ENCODE data around the gene GRK1. TPM values are rescaled to one million over a fixed set of nuclear protein-coding genes. Genes with fewer than 3 reads are reported as not detected.
A peak's percentile ranks its signal among the peaks of the same experiment; 100 is the strongest.

The GRK1 gene
- total RNA-seq, 1 donor from 2014 or later = 0.34 TPM

DNA sequence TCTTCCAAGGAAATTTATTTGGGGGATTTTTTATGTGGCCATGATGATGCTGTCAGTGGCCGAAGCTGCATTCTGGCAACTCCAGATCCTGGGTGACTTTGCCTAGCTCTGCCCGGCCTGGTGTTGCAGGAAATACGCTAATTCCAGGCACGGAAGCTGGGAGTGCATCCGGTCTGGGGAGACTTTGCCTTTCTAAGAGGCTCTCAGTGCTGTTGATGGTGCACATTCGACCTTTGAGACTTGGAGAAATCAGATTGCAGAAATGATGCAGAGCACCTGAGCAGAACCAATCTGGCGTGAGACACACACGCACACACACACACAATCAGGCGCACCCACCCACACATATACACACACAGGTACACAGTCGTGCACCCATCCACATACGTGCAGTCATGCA is 86.2 kb downstream of the GRK1 start:
- peaks cover 4% of the 10 kb centered on the region for H3K9me3 Mint-ChIP-seq

GRCh38 chr13:113754242-113754641 is 87.2 kb downstream of the GRK1 start:
- Mint-ChIP-seq H3K36me3 (no peaks in the 10 kb centered on the region), H3K4me1 (peaks cover 3% of the 10 kb centered on the region), H3K9me3 (peaks cover 4% of the 10 kb centered on the region), H3K27ac (no peak overlapping the region), H3K27me3 (ENCODE audit: low read depth) (peaks cover 23% of the 10 kb centered on the region), H3K4me3 (no peak overlapping the region)
- DNase-seq (ENCODE audit: low spot score in 2 of 2, unreplicated experiment in 2 of 2) = no peak
- TF ChIP-seq, protein P1, sequence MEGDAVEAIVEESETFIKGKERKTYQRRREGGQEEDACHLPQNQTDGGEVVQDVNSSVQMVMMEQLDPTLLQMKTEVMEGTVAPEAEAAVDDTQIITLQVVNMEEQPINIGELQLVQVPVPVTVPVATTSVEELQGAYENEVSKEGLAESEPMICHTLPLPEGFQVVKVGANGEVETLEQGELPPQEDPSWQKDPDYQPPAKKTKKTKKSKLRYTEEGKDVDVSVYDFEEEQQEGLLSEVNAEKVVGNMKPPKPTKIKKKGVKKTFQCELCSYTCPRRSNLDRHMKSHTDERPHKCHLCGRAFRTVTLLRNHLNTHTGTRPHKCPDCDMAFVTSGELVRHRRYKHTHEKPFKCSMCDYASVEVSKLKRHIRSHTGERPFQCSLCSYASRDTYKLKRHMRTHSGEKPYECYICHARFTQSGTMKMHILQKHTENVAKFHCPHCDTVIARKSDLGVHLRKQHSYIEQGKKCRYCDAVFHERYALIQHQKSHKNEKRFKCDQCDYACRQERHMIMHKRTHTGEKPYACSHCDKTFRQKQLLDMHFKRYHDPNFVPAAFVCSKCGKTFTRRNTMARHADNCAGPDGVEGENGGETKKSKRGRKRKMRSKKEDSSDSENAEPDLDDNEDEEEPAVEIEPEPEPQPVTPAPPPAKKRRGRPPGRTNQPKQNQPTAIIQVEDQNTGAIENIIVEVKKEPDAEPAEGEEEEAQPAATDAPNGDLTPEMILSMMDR (IDR thresholded peaks at IDR 0.05; ENCODE audit: unreplicated experiment) = no peak

More for the DNA sequence above, 86.2 kb downstream of the GRK1 start:
- H3K27ac Mint-ChIP-seq = no peak overlapping the region
- peaks cover 17% of the 10 kb centered on the region for H3K27me3 Mint-ChIP-seq (ENCODE audit: low read depth)
- no peaks in the 10 kb centered on the region for H3K4me1 Mint-ChIP-seq
- no peaks in the 10 kb centered on the region for H3K36me3 Mint-ChIP-seq
- DNase-seq (ENCODE audit: low spot score in 2 of 2, unreplicated experiment in 2 of 2) = no peak
- no peak overlapping the region for H3K4me3 Mint-ChIP-seq
- TF ChIP-seq, protein P1 (IDR thresholded peaks at IDR 0.05; ENCODE audit: unreplicated experiment) = no peak

DNA sequence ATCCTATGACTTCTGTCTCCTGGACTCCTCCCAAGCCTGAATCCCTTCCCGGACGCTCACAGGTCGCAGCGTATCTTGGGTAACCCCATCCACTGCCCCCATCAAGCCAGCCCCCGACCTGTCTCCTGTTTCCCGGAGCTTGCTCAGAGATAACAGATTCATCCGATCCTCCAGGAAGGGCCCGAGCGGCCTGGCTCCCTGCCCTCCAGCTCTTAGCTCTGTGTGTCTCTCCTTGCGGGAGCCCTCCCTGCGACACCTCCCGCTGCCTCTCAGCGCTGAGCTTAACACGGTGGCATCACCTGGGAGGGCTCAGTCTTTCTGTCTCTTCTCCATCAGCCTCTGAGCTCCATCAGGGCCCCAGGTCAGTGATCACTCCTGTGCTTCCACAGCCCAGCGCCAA is 87.7 kb downstream of the GRK1 start:
- DNase-seq (ENCODE audit: low spot score in 2 of 2, unreplicated experiment in 2 of 2) = no peak
- TF ChIP-seq, protein P1 (IDR thresholded peaks at IDR 0.05; ENCODE audit: unreplicated experiment) = no peak
- peaks cover 8% of the 10 kb centered on the region for H3K4me1 Mint-ChIP-seq
- H3K27me3 Mint-ChIP-seq (ENCODE audit: low read depth) = peaks cover 27% of the 10 kb centered on the region
- H3K9me3 Mint-ChIP-seq = peaks cover 4% of the 10 kb centered on the region
- no peak overlapping the region for H3K27ac Mint-ChIP-seq
- H3K36me3 Mint-ChIP-seq = no peaks in the 10 kb centered on the region
- no peak overlapping the region for H3K4me3 Mint-ChIP-seq

DNA sequence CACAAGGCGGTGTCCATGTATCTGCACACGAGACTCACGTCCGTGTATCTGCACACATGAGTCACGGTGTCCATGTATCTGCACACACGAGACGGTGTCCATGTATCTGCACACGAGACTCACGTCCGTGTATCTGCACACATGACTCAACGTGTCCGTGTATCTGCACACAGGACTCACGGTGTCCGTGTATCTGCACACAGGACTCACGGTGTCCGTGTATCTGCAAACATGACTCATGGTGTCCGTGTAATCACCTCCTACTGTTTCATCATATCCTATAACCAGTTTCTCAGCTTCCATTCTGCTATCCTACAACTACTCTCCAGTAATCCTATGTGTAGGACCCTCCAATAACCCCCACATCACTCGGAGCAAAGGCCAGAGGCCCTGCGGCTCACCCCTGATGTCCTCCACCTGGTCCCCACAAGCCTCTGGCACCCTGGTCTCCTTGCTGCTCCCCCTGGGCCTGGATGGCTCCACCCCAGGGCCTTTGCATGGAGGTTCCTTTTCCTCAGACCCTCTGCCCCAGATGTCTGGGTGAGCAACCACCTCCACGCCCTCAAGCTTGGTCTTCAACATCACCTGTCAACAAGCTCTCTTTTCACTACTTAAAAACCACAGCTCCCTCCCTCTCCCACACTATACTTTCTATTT is 89.5 kb downstream of the GRK1 start:
- Mint-ChIP-seq H3K9me3 (no peaks in the 10 kb centered on the region), H3K4me1 (peaks cover 11% of the 10 kb centered on the region), H3K4me3 (no peak overlapping the region), H3K36me3 (no peaks in the 10 kb centered on the region), H3K27ac (no peak overlapping the region), H3K27me3 (ENCODE audit: low read depth) (peaks cover 45% of the 10 kb centered on the region)
- TF ChIP-seq, protein P1 (IDR thresholded peaks at IDR 0.05; ENCODE audit: unreplicated experiment) = no peak
- no peak for DNase-seq (ENCODE audit: low spot score in 2 of 2, unreplicated experiment in 2 of 2)

GRCh38 chr13:113758651-113759524 is 91.9 kb downstream of the GRK1 start, which contains the start of gene TMEM255B:
Gene TMEM255B (plus strand): TSS chr13:113759226. CDS start chr13:113759270, 44 bp downstream.
- Mint-ChIP-seq H3K9me3 (no peaks in the 10 kb centered on the region), H3K27me3 (ENCODE audit: low read depth) (peaks cover 55% of the 10 kb centered on the region), H3K27ac (peak within 1 kb of the TSS; percentile 1), H3K4me3 (peak within 1 kb of the TSS; percentile 77), H3K36me3 (no peaks in the 10 kb centered on the region), H3K4me1 (peaks cover 16% of the 10 kb centered on the region)
- TF ChIP-seq, protein P1 (IDR thresholded peaks at IDR 0.05; ENCODE audit: unreplicated experiment) = no peak
- peak; percentile 69 to 83 for DNase-seq (ENCODE audit: low spot score in 2 of 2, unreplicated experiment in 2 of 2)
